H9 (cell line): ENCODE results near the gene HMSD. TPM values are rescaled to one million over a fixed set of nuclear protein-coding genes. Genes with fewer than 3 reads are reported as not detected.

Source experiments
- DNase-seq: peaks from one replicate; pipeline ENCODE4 v3.0.0-alpha.2; 2017
- H2AFZ ChIP-seq: one replicate; pipeline ENCODE4 v1.6.1; 2013; ENCODE audit warnings: mild to moderate bottlenecking, low read length, control low read depth, moderate library complexity
- H2AK5ac ChIP-seq: 2 replicates; pipeline ENCODE4 v1.6.1; 2013; ENCODE audit warnings: low read length, control low read depth, mixed read lengths; ENCODE audit not compliant: insufficient read length
- H2BK120ac ChIP-seq: one replicate; pipeline ENCODE4 v1.6.1; 2013; ENCODE audit warnings: low read depth, mild to moderate bottlenecking, low read length, control low read depth, inconsistent platforms; ENCODE audit not compliant: poor library complexity, severe bottlenecking
- H2BK12ac ChIP-seq: 2 replicates; pipeline ENCODE4 v1.6.1; 2013; ENCODE audit warnings: low read length, control low read depth, mixed read lengths, low read depth; ENCODE audit not compliant: insufficient read length
- H2BK15ac ChIP-seq: 2 replicates; pipeline ENCODE4 v1.6.1; 2013; ENCODE audit warnings: low read depth, low read length, control low read depth
- H2BK20ac ChIP-seq: one replicate; pipeline ENCODE4 v1.6.1; 2013; ENCODE audit warnings: low read depth, mild to moderate bottlenecking, low read length, control low read depth, inconsistent platforms; ENCODE audit not compliant: poor library complexity, severe bottlenecking
- H2BK5ac ChIP-seq: 2 replicates; pipeline ENCODE4 v1.6.1; 2013; ENCODE audit warnings: low read length, control low read depth, mixed read lengths; ENCODE audit not compliant: insufficient read length
- H3K14ac ChIP-seq: 2 replicates; pipeline ENCODE4 v1.6.1; 2013; ENCODE audit warnings: low read length, control low read depth; ENCODE audit not compliant: insufficient read depth
- H3K18ac ChIP-seq: 2 replicates; pipeline ENCODE4 v1.6.1; 2013; ENCODE audit warnings: low read depth, mild to moderate bottlenecking, mixed read lengths, low read length, control low read depth; ENCODE audit not compliant: insufficient read length
- H3K23ac ChIP-seq: 2 replicates; pipeline ENCODE4 v1.6.1; 2013; ENCODE audit warnings: low read length, control low read depth, mixed read lengths, low read depth; ENCODE audit not compliant: insufficient read length
- H3K23me2 ChIP-seq: 2 replicates; pipeline ENCODE4 v1.6.1; 2013; ENCODE audit warnings: low read depth, mild to moderate bottlenecking, mixed read lengths, low read length, control low read depth; ENCODE audit not compliant: insufficient read length, poor library complexity, severe bottlenecking
- H3K27ac ChIP-seq: 2 replicates; pipeline ENCODE4 v1.5.1; 2013; ENCODE audit warnings: low read length, control low read depth, mixed read lengths, low read depth; ENCODE audit not compliant: insufficient read length
- H3K27me3 ChIP-seq: 2 replicates; pipeline ENCODE4 v1.6.1; 2013; ENCODE audit warnings: low read length, control low read depth, inconsistent platforms; ENCODE audit not compliant: insufficient read depth
- H3K4ac ChIP-seq: 2 replicates; pipeline ENCODE4 v1.6.1; 2013; ENCODE audit warnings: low read depth, mild to moderate bottlenecking, control low read depth, inconsistent platforms, low read length, moderate library complexity
- H3K4me1 ChIP-seq: 2 replicates; pipeline ENCODE4 v1.6.1; 2013; ENCODE audit warnings: low read length, control low read depth, inconsistent platforms; ENCODE audit not compliant: insufficient read depth
- H3K4me2 ChIP-seq: 2 replicates; pipeline ENCODE4 v1.6.1; 2013; ENCODE audit warnings: low read length, control low read depth, mixed read lengths; ENCODE audit not compliant: insufficient read length, insufficient read depth
- H3K56ac ChIP-seq: 2 replicates; pipeline ENCODE4 v1.6.1; 2013; ENCODE audit warnings: low read depth, mild to moderate bottlenecking, mixed read lengths, low read length, control low read depth; ENCODE audit not compliant: insufficient read length
- H3K79me1 ChIP-seq: 2 replicates; pipeline ENCODE4 v1.6.1; 2013; ENCODE audit warnings: low read depth, mild to moderate bottlenecking, moderate library complexity, low read length, control low read depth, inconsistent platforms; ENCODE audit not compliant: insufficient read depth, poor library complexity, severe bottlenecking
- H3K79me2 ChIP-seq: 2 replicates; pipeline ENCODE4 v1.6.1; 2013; ENCODE audit warnings: low read length, control low read depth, inconsistent platforms; ENCODE audit not compliant: insufficient read depth
- H3K9ac ChIP-seq: 2 replicates; pipeline ENCODE4 v1.6.1; 2013; ENCODE audit warnings: low read length, control low read depth, mixed read lengths; ENCODE audit not compliant: insufficient read length; ENCODE audit errors: extremely low read depth
- H3K9me3 ChIP-seq: one replicate; pipeline ENCODE4 v1.6.1; 2013; ENCODE audit warnings: low read depth, low read length, inconsistent platforms; ENCODE audit not compliant: control insufficient read depth
- H3T11ph ChIP-seq: one replicate; pipeline ENCODE4 v1.6.1; 2013; ENCODE audit warnings: mild to moderate bottlenecking, low read length, control low read depth, inconsistent platforms
- H4K20me1 ChIP-seq: one replicate; pipeline ENCODE4 v1.6.1; 2013; ENCODE audit not compliant: control insufficient read depth, insufficient read length, insufficient read depth
- H4K5ac ChIP-seq: 2 replicates; pipeline ENCODE4 v1.6.1; 2013; ENCODE audit warnings: low read depth, mild to moderate bottlenecking, mixed read lengths, low read length, control low read depth; ENCODE audit not compliant: insufficient read length
- H4K8ac ChIP-seq: replicated peaks from 2 replicates; pipeline ENCODE4 v1.6.1; 2013; ENCODE audit warnings: low read length, control low read depth, mixed read lengths, low read depth; ENCODE audit not compliant: insufficient read length
- H4K91ac ChIP-seq: 2 replicates; pipeline ENCODE4 v1.6.1; 2013; ENCODE audit warnings: low read depth, mild to moderate bottlenecking, moderate library complexity, mixed read lengths, low read length, control low read depth; ENCODE audit not compliant: insufficient read length
- H3K27ac Mint-ChIP-seq, 3 experiments: 2 replicates in 2 of 3; 3 replicates in 1 of 3; pipeline ENCODE4 v1.8.0; 2020 to 2021; ENCODE audit warnings: mixed read lengths in 3 of 3, mild to moderate bottlenecking in 1 of 3, moderate library complexity in 1 of 3
- H3K27me3 Mint-ChIP-seq: 2 replicates; pipeline ENCODE4 v1.8.0; 2021; ENCODE audit warnings: low read depth, mild to moderate bottlenecking, moderate library complexity, mixed read lengths
- H3K36me3 Mint-ChIP-seq, 3 experiments: 2 replicates in 2 of 3; 3 replicates in 1 of 3; pipeline ENCODE4 v1.8.0; 2020 to 2021; ENCODE audit warnings: low read depth in 3 of 3, mixed read lengths in 3 of 3; ENCODE audit not compliant: insufficient read depth in 1 of 3
- H3K4me1 Mint-ChIP-seq, 2 experiments: 2 replicates each; pipeline ENCODE4 v1.8.0; 2020; ENCODE audit warnings: mixed read lengths in 2 of 2
- H3K4me3 Mint-ChIP-seq, 2 experiments: 2 replicates in 1 of 2; 3 replicates in 1 of 2; pipeline ENCODE4 v1.8.0; 2020 to 2021; ENCODE audit warnings: mild to moderate bottlenecking in 2 of 2, mixed read lengths in 2 of 2, moderate library complexity in 1 of 2
- H3K9me3 Mint-ChIP-seq, 2 experiments: 2 replicates in 1 of 2; 3 replicates in 1 of 2; pipeline ENCODE4 v1.8.0; 2020; ENCODE audit warnings: mild to moderate bottlenecking in 2 of 2, mixed read lengths in 2 of 2, moderate library complexity in 1 of 2
- WGBS: extraction: QIAGEN DNeasy Blood & Tissue Kit; methylation state at CpG from one replicate; pipeline ENCODE4 v1.1.7; 2013; ENCODE audit warnings: missing lambda C conversion rate, low lambda C conversion rate, mixed read lengths; ENCODE audit not compliant: insufficient read length; ENCODE audit errors: extremely low coverage; 5-methylcytosine and 5-hydroxymethylcytosine counted together
- total RNA-seq: library from RNA; stranded (reverse); gene quantifications from 2 replicates; pipeline ENCODE4 v1.2.1, GENCODE V29; 2021
- TF ChIP-seq, protein P1 (sequence below): fragments of 200-600 bp; sonication (generic); conservative IDR thresholded peaks from 3 replicates; pipeline ENCODE4 v1.8.0; 2021; ENCODE audit warnings: antibody characterized with exemption, mild to moderate bottlenecking

Gene HMSD
- total RNA-seq, 1 experiment from 2014 or later, result 6.6 TPM

DNA sequence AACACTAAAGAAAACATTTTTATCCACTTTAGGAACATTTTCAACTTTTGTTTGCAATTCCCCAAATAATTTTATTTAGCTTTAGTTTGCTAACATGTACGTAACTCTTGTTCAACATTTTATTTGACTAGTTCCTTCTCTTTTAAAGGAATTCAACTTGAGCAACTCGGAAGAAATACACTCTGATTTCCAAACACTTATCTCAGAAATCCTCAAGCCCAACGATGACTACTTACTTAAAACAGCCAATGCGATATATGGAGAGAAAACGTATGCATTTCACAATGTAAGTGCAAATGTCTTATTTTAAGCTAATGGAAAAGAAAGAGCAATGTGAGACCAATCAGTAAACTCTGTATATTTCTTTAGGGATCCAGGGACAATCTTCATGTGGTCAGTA is 31.3 kb upstream of the HMSD start:
- Histone ChIP-seq H2BK20ac (no peak overlapping the region), H3T11ph (no peak overlapping the region), H3K27me3 (no peaks in the 10 kb centered on the region), H3K9ac (no peak overlapping the region), H3K27ac (no peak overlapping the region), H2BK5ac (no peak overlapping the region), H4K5ac (no peak overlapping the region), H4K8ac (no peak overlapping the region), H3K56ac (no peak overlapping the region), H3K4me1 (no peaks in the 10 kb centered on the region), H3K14ac (no peak overlapping the region), H3K9me3 (no peaks in the 10 kb centered on the region), H3K79me1 (no peaks in the 10 kb centered on the region), H3K23me2 (no peaks in the 10 kb centered on the region), H3K4ac (no peak overlapping the region), H2AFZ (no peak overlapping the region), H4K20me1 (no peaks in the 10 kb centered on the region), H3K4me2 (no peak overlapping the region), H2BK120ac (no peak overlapping the region), H2BK12ac (no peak overlapping the region), H4K91ac (no peak overlapping the region), H3K79me2 (0 out of 2 replicates have a peak, but pooled peaks cover 2% of the 10 kb centered on the region), H3K18ac (no peak overlapping the region), H2BK15ac (no peak overlapping the region), H2AK5ac (no peak overlapping the region), H3K23ac (no peak overlapping the region)
- DNase-seq, result no peak
- H3K27ac Mint-ChIP-seq, result no peak overlapping the region
- TF ChIP-seq, protein P1, sequence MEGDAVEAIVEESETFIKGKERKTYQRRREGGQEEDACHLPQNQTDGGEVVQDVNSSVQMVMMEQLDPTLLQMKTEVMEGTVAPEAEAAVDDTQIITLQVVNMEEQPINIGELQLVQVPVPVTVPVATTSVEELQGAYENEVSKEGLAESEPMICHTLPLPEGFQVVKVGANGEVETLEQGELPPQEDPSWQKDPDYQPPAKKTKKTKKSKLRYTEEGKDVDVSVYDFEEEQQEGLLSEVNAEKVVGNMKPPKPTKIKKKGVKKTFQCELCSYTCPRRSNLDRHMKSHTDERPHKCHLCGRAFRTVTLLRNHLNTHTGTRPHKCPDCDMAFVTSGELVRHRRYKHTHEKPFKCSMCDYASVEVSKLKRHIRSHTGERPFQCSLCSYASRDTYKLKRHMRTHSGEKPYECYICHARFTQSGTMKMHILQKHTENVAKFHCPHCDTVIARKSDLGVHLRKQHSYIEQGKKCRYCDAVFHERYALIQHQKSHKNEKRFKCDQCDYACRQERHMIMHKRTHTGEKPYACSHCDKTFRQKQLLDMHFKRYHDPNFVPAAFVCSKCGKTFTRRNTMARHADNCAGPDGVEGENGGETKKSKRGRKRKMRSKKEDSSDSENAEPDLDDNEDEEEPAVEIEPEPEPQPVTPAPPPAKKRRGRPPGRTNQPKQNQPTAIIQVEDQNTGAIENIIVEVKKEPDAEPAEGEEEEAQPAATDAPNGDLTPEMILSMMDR, result no peak
- H3K4me3 Mint-ChIP-seq, result no peak overlapping the region
- no CpG with 5 or more reads among the region's 5 CpGs for WGBS
- H3K36me3 Mint-ChIP-seq, result no peaks in the 10 kb centered on the region
- no peaks in the 10 kb centered on the region for H3K4me1 Mint-ChIP-seq
- no peaks in the 10 kb centered on the region for H3K27me3 Mint-ChIP-seq
- no peaks in the 10 kb centered on the region for H3K9me3 Mint-ChIP-seq
